A673 (cell line): ENCODE data around the gene ACTN4.
"Not testable (repeated sequence)": the region's sequence is repeated elsewhere in the genome, so short reads cannot be mapped to it uniquely, and the experiment has no call there.

ENCODE experiments used
- CTCF ChIP-seq: fragments of 300-800, 200-600 bp; sonication (generic); conservative IDR thresholded peaks from 2 replicates; pipeline ENCODE4 v1.5.1; 2017; ENCODE audit warnings: low read depth, mild to moderate bottlenecking, antibody characterized with exemption, low read length, moderate library complexity, mixed read lengths
- EZH2 ChIP-seq: fragments of 200-600 bp; sonication (generic); IDR thresholded peaks from 2 replicates; pipeline ENCODE4 v1.6.1; 2017; ENCODE audit warnings: borderline replicate concordance, low read depth, mild to moderate bottlenecking, mixed read lengths, antibody characterized with exemption, low read length; ENCODE audit not compliant: poor library complexity, severe bottlenecking

GRCh38 chr19:38771569-38771968, 124.1 kb downstream of the ACTN4 start:
- not testable (repeated sequence) for TF ChIP-seq EZH2, CTCF
